Panc1 (cell line): ENCODE data around the gene MDFI. TPM values are rescaled to one million over a fixed set of nuclear protein-coding genes. Genes with fewer than 3 reads are reported as not detected.

ENCODE experiments used
- ATAC-seq: fragments of 200-7000 bp; cut with Tn5 transposase; 2 replicates; pipeline ENCODE4 v1.9.1; 2020; ENCODE audit warnings: mild to moderate bottlenecking, moderate library complexity
- BruUV-seq: library from RNA; stranded (reverse); fragments of 400-500 nt; replicated peaks from 2 replicates; lab custom pipeline; 2021; lab: Mats Ljungman, UMichigan
- CTCF ChIA-PET: fragments of 300-600 bp; sonication (Branson Sonifier 250); formaldehyde crosslinking; loops from one replicate; lab custom pipeline; 2022; ENCODE audit warnings: antibody characterized with exemption; lab: Charles Lee
- POLR2A ChIA-PET: fragments of 300-600 bp; sonication (Branson Sonifier 250); formaldehyde crosslinking; loops from one replicate; lab custom pipeline; 2022; ENCODE audit warnings: antibody characterized with exemption; lab: Charles Lee
- DNase-seq: peaks from one replicate; pipeline ENCODE4 v3.0.0-alpha.2; 2010; ENCODE audit warnings: low read depth, low spot score
- H3K27ac ChIP-seq: 2 replicates; pipeline ENCODE4 v1.5.1; 2011; ENCODE audit warnings: mild to moderate bottlenecking, low read length, inconsistent platforms
- H3K27me3 ChIP-seq: fragments of 200-500 bp; sonication (Bioruptor generic); 2 replicates; pipeline ENCODE4 v1.6.0; 2014; ENCODE audit warnings: low read length, inconsistent platforms; ENCODE audit not compliant: control insufficient read depth, insufficient read depth
- H3K36me3 ChIP-seq: fragments of 200-500 bp; sonication (Bioruptor generic); 2 replicates; pipeline ENCODE4 v1.5.1; 2014; ENCODE audit warnings: inconsistent platforms, mild to moderate bottlenecking, low read length, moderate library complexity; ENCODE audit not compliant: control insufficient read depth, insufficient read depth
- H3K4me1 ChIP-seq: 2 replicates; pipeline ENCODE4 v1.5.1; 2011; ENCODE audit warnings: inconsistent platforms, mild to moderate bottlenecking, low read length, moderate library complexity; ENCODE audit not compliant: control insufficient read depth, insufficient read depth
- H3K4me3 ChIP-seq, 2 experiments: 2 replicates each; pipeline ENCODE4 v1.5.1; 2011 to 2012; ENCODE audit warnings: low read depth in 2 of 2, low read length in 2 of 2, mild to moderate bottlenecking in 2 of 2, inconsistent platforms in 1 of 2, moderate library complexity in 1 of 2
- H3K9me3 ChIP-seq: fragments of 200-500 bp; sonication (Bioruptor generic); 2 replicates; pipeline ENCODE4 v1.5.1; 2014; ENCODE audit warnings: low read depth, mild to moderate bottlenecking, inconsistent platforms, low read length, moderate library complexity; ENCODE audit not compliant: control insufficient read depth, insufficient read depth
- POLR2AphosphoS5 ChIP-seq: IDR thresholded peaks from 2 replicates; pipeline ENCODE4 v1.6.1; 2012; ENCODE audit warnings: mild to moderate bottlenecking, low read depth, low read length, moderate library complexity
- SIN3A ChIP-seq: IDR thresholded peaks from 2 replicates; pipeline ENCODE4 v1.6.1; 2012; ENCODE audit warnings: low read depth, mild to moderate bottlenecking, low read length, moderate library complexity, borderline replicate concordance; ENCODE audit not compliant: insufficient read depth
- TCF7L2 ChIP-seq: IDR thresholded peaks from 2 replicates; pipeline ENCODE4 v1.6.1; 2011; ENCODE audit warnings: mild to moderate bottlenecking, low read depth, low read length, inconsistent platforms
- in situ Hi-C: cut with HindIII; loops from 2 replicates; pipeline ENCODE4 v1.10.0; 2016; ENCODE audit warnings: low sequenced_read_pairs, low pct_unique_long_range_greater_than_20kb
- intact Hi-C: fragments of 100-400 bp; cut with micrococcal nuclease; formaldehyde crosslinking; loops from one replicate; pipeline ENCODE4 v1.10.0; 2022; ENCODE audit not compliant: unreplicated experiment
- total RNA-seq: library from RNA; stranded (reverse); gene quantifications from one replicate; pipeline ENCODE4 v1.2.1, GENCODE V29; 2021; ENCODE audit not compliant: unreplicated experiment
- TF ChIP-seq, protein P1 (sequence below): fragments of 450-650 bp; IDR thresholded peaks from 2 replicates; pipeline ENCODE4 v1.5.1; 2017; ENCODE audit warnings: mild to moderate bottlenecking
- TF ChIP-seq, protein P2 (sequence below), 2 experiments: IDR thresholded peaks; 2 replicates each; pipeline ENCODE4 v1.6.1; 2011 to 2012; ENCODE audit warnings: low read depth in 2 of 2, control low read depth in 1 of 2, low read length in 1 of 2, mild to moderate bottlenecking in 1 of 2, moderate library complexity in 1 of 2; ENCODE audit not compliant: insufficient read depth in 1 of 2

MDFI gene
- total RNA-seq, 1 experiment from 2014 or later, result 0.54 TPM

DNA sequence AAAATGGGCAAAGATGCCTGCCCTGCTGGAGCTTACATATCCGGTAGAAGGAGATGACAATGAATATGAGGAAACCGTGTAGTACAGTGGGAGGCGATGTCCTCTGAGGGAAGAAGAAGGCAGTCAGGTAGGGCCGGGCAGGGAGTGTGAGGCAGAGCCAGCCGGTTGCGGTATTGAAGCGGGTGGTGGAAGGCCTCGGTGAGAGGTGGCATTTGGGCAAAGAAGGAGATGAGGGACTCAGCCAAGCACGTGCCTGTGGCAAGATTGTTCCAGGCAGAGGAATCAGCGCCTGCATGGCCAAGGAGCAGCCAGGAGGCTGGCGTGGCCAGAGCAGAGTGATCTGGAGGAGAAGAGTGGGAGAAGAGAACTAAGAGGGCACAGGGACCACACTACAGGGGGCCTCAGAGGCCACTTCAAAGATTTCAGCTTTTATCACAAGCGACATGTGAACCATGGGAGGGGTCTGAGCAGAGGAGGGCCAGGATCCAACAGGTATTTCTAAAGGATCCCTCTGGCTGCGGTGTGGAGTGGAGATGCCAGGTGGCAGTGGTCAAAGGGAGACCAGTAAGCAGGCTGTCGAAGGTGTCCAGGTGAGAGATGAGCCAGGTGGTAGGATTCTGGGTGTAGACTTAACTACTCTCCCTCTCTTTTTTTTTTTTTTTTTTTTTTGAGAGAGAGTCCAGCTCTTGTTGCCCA is 13.8 kb downstream of the MDFI start:
- Histone ChIP-seq H3K27me3 (no peaks in the 10 kb centered on the region), H3K4me3 (no peak overlapping the region), H3K27ac (no peak overlapping the region), H3K36me3 (no peaks in the 10 kb centered on the region), H3K9me3 (no peaks in the 10 kb centered on the region), H3K4me1 (peaks cover 3% of the 10 kb centered on the region)
- intact Hi-C loops, result no loop called here
- ChIA-PET CTCF (interaction anchor here (0.6 kb wide), 1 partner anchor 44 kb away, joined by 5 read pairs; no protein-coding TSS in a partner anchor), POLR2A (no interaction called here)
- in situ Hi-C loops, result no loop called here
- no peak for ATAC-seq
- DNase-seq, result no peak
- TF ChIP-seq SIN3A, result no peak
- TF ChIP-seq, protein P1, sequence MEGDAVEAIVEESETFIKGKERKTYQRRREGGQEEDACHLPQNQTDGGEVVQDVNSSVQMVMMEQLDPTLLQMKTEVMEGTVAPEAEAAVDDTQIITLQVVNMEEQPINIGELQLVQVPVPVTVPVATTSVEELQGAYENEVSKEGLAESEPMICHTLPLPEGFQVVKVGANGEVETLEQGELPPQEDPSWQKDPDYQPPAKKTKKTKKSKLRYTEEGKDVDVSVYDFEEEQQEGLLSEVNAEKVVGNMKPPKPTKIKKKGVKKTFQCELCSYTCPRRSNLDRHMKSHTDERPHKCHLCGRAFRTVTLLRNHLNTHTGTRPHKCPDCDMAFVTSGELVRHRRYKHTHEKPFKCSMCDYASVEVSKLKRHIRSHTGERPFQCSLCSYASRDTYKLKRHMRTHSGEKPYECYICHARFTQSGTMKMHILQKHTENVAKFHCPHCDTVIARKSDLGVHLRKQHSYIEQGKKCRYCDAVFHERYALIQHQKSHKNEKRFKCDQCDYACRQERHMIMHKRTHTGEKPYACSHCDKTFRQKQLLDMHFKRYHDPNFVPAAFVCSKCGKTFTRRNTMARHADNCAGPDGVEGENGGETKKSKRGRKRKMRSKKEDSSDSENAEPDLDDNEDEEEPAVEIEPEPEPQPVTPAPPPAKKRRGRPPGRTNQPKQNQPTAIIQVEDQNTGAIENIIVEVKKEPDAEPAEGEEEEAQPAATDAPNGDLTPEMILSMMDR, result no peak
- no peak for TF ChIP-seq POLR2AphosphoS5
- no peak for TF ChIP-seq TCF7L2
- TF ChIP-seq, protein P2, sequence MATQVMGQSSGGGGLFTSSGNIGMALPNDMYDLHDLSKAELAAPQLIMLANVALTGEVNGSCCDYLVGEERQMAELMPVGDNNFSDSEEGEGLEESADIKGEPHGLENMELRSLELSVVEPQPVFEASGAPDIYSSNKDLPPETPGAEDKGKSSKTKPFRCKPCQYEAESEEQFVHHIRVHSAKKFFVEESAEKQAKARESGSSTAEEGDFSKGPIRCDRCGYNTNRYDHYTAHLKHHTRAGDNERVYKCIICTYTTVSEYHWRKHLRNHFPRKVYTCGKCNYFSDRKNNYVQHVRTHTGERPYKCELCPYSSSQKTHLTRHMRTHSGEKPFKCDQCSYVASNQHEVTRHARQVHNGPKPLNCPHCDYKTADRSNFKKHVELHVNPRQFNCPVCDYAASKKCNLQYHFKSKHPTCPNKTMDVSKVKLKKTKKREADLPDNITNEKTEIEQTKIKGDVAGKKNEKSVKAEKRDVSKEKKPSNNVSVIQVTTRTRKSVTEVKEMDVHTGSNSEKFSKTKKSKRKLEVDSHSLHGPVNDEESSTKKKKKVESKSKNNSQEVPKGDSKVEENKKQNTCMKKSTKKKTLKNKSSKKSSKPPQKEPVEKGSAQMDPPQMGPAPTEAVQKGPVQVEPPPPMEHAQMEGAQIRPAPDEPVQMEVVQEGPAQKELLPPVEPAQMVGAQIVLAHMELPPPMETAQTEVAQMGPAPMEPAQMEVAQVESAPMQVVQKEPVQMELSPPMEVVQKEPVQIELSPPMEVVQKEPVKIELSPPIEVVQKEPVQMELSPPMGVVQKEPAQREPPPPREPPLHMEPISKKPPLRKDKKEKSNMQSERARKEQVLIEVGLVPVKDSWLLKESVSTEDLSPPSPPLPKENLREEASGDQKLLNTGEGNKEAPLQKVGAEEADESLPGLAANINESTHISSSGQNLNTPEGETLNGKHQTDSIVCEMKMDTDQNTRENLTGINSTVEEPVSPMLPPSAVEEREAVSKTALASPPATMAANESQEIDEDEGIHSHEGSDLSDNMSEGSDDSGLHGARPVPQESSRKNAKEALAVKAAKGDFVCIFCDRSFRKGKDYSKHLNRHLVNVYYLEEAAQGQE (IDR thresholded peaks at IDR 0.05; ENCODE audit: insufficient read depth in 1 of 2, low read depth in 2 of 2, low read length in 1 of 2), result no peak
- no TSS peak for BruUV-seq

DNA sequence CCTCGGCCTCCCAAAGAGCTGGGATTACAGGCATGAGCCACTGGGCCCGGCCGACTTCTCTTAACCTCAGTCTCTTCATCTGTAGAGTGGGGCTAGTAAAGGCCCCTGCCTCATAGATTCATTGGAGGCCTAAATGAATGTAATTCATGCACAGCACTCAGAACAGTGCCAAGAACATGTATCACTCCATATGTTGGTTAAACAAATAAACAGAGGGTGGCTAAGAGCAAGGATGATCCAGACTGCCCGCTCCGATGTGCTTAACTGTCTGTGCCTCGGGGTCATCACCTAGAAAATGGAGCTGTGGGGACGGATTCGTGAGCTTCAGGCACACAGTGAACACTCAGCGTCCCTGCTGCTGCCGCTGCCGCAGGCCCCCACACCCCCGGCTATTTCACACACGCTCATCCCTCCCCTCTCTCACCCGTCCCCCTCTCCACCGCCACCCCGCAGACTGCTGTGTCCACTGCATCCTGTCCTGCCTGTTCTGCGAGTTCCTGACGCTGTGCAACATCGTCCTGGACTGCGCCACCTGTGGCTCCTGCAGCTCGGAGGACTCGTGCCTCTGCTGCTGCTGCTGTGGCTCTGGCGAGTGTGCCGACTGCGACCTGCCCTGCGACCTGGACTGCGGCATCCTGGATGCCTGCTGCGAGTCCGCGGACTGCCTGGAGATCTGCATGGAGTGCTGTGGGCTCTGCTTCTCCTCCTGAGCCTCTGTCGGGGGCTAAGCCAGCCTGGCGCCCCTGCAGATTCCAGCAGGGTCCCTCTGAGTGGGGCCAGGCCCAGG is 14.8 kb downstream of the MDFI start:
- BruUV-seq, result no TSS peak
- H3K4me1 ChIP-seq, result peaks cover 3% of the 10 kb centered on the region; the same call in 1 of the 2 replicates
- H3K9me3 ChIP-seq, result no peaks in the 10 kb centered on the region
- intact Hi-C loops (no loop called here), in situ Hi-C loops (no loop called here)
- no peaks in the 10 kb centered on the region for H3K36me3 ChIP-seq
- ATAC-seq (no peak), DNase-seq (no peak)
- TF ChIP-seq POLR2AphosphoS5 (no peak), SIN3A (no peak), TCF7L2 (no peak)
- TF ChIP-seq, protein P1, result no peak
- TF ChIP-seq, protein P2 (IDR thresholded peaks at IDR 0.05; ENCODE audit: insufficient read depth in 1 of 2, low read depth in 2 of 2, low read length in 1 of 2), result no peak
- ChIA-PET CTCF (no interaction called here), POLR2A (no interaction called here)
- H3K27ac ChIP-seq, result no peak overlapping the region
- H3K4me3 ChIP-seq, result no peak overlapping the region
- H3K27me3 ChIP-seq, result no peaks in the 10 kb centered on the region
